SU-DHL-6 (cell line): ENCODE results near the gene APOM.

Experiments used
- CTCF ChIP-seq: fragments of 200-600 bp; sonication (generic); IDR thresholded peaks from one replicate; pipeline ENCODE4 v1.5.1; 2017; ENCODE audit warnings: antibody characterized with exemption, mild to moderate bottlenecking, low read length, moderate library complexity; ENCODE audit not compliant: insufficient read depth, poor library complexity, severe bottlenecking
- EZH2phosphoT487 ChIP-seq: fragments of 200-600 bp; sonication (generic), shearing (Covaris generic); conservative IDR thresholded peaks from 2 replicates; pipeline ENCODE4 v1.6.1; 2018; ENCODE audit warnings: mild to moderate bottlenecking, antibody characterized with exemption, low read length, moderate library complexity, mixed read lengths

GRCh38 chr6:31629014-31629413, 26.7 kb upstream of the APOM start:
- TF ChIP-seq CTCF: no peak
- no peak for TF ChIP-seq EZH2phosphoT487
